DMS153 treated with DMSO at 0.1 percent for 48 hours (cell line): ENCODE data around the gene DNAH9.

Experiments
- DNase-seq: peaks from one replicate; lab custom pipeline; 2025; ENCODE audit not compliant: unreplicated experiment; lab: John Stamatoyannopoulos, UW

Gene DNAH9

DNA sequence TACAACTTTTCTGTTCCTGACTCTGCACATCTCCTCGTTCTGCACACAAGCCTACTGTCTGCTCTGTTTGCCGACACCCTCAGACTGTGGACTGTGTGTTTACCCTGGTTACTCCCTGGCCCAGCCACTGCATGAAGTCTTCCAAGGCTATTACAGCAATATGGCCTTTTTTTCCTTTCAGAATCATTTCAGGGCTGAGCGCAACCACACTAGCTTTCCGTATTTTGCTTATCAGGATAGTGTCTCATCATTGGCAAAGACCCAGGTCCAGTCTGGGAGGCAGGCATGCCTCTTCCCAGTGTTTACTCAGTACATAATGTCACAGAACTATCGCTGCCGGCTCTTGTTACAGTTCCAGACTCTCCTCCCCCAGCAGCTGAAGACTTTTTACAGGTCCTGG is 10.1 kb downstream of the DNAH9 start:
- peak; percentile 13 for DNase-seq

DNA sequence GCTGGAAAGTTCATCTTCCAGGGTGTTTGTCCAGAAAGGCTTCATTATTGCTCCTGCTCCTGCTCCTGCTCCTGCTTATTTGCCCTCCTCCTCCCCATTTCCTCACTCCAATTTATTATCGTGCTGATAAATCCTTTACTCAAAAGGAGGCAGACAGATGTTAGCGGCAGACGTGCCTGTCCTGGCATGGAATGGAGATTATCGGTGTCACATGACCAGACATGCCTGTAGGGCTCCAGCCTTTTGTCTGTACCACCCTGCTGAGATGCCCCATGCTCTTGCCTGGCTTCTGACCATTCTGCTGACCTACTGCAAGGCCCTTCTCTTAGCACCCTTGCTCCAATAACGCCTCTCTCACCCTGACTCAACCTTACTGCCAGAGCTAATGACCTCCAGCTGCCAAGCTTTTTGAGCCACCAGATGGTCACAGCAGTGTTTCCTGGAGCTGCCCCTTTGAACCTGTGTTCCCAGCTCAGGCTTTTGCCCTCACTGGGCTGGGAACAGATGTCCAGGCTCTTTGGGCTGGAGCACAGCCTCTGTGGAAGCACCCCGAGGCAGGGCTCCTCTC is 12.8 kb downstream of the DNAH9 start:
- DNase-seq: no peak

DNA sequence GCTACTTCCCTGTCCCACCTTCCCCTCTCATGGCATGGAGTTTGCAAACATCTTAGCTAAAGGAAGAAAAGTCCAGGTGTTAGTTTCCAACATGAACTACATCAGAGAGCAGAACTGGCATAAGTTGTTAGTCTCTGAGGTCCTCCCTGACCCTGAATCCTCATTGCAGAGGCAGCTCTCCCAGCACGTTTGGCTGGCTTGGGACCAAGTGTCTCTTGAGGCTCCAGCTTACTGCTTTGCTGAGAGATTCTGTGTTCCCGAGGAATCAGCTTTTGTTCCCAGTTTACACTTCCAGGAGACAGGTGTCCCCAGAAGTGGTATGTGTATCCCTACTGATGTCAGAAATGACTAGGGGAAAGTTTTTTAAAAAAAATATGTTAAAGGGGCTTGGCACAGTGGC is 14.7 kb downstream of the DNAH9 start:
- DNase-seq: no peak

DNA sequence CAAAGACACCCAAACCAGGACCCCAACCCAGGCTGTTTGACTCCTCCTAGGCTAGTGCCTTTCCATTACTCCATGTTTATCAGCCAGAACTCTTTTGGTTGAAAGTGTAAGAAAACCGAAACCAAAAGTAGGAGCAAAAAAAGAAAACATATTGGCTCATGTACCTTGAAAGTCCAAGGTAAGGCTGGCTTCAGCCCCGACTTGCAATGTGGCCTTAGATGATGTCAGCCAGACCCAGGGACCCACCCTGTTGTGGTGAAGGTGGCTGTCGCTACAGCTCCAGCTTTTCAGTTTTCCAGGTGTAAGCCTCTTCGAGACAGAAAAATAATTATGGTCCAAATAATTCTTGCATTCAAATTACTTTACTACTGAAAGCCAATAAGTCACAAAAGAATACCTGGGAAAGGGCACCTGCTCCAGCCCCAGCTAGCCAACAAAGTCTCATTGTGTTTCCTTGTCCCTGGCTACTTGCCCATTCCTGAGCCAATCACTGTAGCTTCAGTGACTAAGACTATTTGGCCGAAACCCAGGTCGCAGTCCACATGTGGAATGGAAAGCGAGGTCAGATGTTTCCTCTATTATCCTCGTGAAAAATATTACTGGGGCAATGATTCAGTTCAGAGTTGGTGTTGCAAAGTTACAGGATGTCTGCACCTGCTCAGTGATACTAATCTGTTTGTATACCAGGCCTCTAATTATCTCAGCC is 20.7 kb downstream of the DNAH9 start:
- DNase-seq: no peak

DNA sequence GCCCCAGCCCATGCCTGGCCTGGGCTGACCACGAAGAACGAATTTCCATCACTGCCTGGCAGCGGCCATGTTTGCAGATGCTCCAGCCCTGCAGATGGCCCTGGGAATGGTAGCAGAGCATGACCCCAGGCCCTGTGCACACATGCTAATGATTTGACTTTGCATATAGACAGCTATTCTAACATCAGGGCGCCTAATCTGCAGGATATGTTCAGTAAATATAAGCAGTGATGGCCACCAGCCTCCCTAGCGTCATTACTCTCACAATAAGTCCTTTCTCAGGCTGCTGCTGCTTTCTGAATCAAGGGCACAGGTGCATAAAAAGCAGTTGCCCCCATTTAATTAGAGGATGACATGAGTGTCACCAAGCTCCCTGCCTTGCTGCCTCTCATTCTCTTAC is 24.2 kb downstream of the DNAH9 start:
- no peak for DNase-seq

DNA sequence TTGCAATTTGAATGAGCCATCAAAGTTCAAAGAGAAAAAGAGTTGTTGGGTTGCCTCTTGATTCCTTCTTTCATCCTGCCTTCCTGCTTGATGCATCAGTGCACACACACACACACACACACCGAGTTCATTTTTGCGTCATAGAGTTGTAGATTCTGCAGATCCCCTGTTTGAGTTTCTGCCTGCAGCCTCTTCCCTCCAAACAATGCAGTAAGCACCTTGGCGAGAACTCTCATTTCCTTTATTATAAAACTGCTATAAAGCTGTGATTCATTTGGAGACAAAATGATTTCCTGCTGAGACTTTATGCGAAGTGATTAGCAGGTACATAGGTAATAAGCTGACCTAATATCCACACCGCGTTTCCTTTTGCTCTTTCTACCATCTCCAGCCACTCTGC is 26.7 kb downstream of the DNAH9 start:
- DNase-seq: no peak

DNA sequence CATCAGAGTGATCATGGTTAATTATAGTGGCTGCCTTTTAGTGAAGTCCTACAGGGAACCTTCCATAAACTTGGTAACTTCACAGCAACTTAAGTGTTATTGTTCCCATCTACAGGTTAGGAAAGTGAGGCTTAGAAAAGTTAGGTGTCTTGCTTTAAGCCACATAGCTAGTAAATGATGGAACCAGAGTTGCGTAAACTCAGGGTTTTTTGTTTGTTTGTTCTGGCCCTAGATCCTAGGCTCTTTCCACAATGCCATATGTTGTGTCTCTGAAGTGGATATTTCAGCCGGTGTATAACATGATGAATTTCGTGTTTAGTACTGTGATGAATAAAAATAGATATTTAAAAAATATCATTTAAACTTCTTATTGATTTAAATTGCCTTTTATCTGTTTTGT is 27.6 kb downstream of the DNAH9 start:
- no peak for DNase-seq

DNA sequence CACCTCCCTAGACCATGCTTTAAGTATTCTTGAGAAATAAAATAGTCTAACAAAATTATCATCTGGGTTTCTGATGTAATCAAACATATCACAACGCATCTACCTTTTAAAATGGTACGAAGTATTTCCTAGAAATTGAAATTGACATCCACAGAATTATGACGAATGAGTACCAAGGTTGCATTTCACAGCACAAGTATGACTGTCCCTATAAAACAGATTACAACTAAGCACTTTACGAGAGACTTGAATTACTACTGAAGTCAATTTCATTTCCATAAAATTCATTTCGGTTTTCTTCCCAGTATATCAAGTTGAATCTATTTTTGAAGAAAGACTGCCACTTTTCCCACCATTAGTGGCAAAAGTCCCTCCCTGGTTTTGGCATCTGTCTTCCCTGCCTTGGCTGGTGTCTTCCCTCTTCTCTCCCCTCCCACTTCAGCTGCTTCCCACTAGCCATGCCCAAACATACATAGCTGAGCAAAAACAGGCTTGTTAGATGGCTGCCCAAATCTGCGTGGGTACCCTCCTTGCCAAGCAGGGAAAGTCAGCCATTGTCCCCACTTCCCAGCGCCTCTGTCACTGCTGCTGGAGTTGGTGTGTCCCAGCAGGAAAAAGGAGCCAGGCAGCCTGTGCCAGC is 29.2 kb downstream of the DNAH9 start:
- DNase-seq: no peak

DNA sequence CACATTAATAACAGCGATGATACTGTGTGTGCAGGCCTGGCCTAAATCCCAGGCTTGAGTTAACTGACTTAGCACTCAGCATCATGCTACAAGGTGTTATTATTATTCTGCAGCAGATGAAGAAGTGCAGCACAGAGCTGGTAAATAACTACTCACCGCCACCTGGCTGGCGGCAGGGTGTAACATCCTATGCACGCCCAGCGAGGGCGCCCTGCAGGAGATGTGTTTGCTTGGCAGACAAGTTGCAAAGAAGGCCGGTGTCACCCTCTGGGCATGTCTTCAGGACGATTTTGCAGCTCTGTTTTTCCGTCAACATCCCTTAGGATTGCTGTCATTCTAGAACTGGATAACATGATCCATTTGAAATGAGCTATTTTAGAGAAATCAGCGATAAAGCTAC is 30.1 kb downstream of the DNAH9 start:
- no peak for DNase-seq

DNA sequence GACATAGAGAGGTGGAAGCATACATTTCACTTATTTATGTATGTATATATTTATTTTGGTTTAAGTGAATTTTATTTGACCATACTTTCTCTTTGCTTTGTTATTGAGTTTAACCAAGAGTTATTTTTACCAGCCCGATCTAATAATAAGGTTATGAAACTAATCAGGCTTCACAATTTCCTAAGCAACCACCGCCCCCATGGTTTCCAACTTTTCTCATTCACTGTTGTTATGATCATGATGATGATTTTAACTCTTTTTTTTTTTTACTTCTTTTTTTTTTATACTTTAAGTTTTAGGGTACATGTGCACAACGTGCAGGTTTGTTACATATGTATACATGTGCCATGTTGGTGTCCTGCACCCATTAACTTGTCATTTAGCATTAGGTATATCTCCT is 30.6 kb downstream of the DNAH9 start:
- no peak for DNase-seq

DNA sequence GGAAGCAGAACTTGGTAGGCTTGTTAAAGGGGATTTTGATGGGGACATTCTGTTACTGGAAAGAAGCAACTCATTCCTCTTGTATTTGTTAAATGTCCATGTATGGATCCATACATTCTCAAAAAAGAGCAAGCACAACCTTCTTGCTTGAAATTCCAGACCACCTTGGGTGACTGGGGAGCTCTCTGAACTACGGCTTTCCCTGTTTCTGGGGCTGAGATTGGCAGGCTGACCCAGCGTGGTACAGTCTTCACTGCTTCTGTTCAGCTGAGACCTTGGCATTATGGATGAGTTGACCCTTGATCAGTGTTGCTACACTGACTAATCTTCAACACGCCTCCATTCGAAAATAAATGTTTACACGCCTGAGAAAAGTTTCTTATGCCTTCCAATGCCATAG is 38.5 kb downstream of the DNAH9 start:
- no peak for DNase-seq

DNA sequence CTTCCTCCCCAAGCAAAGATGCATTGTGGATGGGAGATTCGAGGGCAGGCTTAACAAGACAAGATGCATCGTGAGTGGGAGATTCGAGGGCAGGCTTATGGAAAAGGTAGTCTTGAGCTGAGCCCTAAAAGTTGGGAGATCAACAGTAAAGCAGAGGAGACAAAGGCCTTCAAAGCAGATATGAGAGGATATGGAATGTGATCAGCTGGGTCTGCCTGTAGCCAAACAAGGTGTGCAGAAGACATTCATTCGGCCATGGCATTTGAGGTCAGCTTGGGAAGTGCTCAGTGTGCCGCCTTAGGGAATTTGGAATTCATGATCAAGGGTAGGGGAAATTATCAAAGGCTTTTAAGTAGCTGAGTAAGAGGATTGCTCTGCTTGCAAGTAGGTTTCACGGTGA is 39.5 kb downstream of the DNAH9 start:
- DNase-seq: no peak

DNA sequence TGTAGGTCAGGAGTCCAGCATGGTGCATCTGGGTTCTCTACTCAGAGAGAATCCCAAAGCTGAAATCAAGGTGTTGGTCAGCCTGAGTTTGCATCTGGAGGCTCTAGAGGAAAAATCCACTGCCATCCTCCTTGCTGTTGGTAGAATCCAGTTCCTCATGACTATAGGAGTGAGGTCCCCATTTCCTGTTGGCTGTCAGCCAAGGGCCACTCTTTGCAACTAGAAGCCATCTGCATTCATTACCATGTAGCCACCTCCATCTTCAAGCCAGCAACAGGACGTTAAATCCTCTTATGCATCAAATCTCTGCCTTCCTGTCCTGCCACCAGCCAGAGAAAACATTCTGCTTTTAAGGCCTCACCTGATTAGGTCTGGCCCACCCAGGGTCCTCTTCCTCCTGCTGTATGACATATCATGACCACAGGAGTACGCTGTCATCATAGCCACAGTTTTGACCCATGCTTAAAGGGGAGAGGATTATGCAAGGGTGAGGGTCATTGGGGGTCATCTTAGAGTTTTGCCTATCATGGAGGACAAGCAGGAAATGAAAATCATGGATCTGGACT is 40.5 kb downstream of the DNAH9 start:
- DNase-seq: no peak

DNA sequence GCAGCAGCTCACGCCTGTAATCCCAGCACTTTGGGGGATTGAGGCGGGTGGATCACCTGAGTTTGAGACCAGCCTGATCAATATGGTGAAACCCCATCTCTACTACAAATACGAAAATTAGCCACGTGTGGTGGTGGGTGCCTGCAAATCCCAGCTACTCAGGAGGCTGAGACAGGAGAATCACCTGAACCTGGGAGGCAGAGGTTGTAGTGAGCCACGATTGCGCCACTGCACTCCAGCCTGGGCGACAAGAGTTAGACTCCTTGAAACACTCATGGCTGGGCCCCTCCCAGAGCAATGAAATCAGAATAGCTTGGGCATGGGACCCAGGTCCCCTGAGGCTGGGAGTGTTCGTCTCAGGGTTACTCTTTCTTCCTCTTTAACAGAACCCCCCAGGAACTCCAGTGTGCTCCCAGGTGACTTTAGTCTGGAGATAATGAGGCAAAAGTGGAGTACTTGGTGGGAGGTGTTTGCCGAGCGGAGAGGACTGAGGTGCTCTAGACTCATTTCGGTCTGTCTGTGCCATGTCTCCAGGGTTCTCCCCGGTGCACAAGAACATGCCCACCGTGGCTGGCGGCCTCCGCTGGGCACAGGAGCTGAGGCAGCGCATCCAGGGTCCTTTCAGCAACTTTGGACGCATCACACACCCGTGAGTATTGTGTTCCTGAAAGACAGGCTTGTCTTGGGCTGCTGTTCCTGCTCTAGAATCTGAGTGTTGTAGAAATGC is 41.6 kb downstream of the DNAH9 start:
- no peak for DNase-seq

DNA sequence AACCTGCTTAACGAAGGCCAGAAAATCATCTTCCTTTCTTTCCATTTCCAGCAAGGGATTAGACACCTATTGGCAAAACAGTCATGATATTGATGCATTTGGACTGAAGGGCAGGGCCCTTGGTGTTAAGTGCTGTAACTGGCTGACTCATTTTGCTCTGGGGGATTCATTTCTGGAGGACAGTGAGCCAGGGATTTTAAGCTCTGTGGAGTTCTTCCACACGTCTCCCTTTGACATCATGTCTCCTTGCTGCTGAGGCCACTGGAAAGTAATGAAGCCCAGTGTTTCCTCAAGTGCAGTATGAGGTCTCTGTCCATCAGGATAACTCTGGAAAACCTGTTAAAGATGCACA is 42.2 kb downstream of the DNAH9 start:
- DNase-seq: no peak

DNA sequence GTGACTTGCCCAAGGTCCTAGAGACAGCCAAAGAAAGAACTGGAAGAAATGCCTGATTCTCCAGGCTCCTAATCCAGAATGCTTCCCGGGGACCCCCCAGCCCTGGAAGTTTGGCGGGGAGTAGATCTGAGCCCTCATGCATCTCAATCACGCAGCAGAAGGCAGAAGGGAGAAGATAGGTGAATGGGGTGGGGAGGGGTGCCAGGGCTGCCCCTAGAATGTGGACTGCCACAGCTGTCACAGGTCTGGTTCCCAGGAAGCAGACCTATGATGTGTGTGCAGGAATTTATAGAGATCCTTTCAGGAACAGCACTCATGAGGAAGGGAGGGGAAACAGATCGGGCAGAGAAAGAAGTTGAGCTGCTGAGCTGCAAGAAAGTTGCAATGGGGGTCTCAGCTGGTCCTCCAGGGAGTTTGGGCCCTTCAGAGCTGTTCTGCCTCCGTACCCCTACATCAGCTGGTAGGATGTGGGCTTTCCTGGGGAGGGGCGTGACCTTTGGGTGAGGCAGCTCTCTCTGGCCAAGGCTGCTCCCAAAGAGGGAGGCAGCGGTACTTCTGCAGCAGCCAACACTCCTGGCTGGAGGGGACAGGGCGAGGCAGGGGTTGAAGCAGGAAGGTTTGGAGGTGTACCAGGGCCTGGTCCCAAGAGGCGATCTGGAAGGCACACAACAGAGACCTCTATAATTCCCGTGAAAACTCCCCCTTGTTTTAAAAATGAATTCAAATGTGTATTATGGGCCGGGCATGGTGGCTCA is 43.4 kb downstream of the DNAH9 start:
- DNase-seq: no peak

DNA sequence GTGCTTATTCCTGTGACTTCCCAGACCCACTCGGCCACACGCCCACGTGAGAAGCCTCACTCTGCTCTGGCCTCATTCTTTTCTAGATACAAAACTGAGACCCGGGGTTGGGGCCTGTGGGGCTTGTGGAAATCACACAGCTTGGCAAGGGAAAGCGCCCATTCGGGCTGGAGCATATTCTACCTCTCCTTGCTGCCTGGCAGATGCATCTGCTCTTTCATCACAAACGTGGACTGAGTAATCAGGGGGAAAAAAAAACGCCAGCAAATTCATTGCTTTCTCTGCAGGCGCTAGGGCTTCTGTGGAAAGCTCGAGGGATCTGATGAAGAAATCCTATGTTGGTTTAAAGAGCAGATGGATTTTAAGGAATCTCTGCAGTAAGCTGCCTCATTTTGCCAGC is 44.4 kb downstream of the DNAH9 start:
- no peak for DNase-seq

DNA sequence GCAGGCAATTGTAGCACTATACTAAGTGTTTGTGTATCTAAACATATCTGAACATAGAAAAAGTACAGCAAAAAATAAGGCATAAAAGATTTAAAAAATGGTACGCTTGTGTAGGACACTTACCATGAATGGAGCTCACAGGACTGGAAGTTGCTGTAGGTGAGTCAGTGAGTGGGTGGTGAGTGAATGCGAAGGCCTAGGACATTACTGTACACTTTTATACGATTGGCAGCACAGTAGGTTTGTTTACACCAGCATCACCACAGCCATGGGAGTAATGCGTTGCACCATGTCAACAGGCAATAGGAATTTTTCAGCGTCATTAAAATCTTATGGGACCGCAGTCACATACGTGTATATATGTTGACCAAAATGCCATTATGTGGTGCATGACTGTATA is 45.6 kb downstream of the DNAH9 start:
- DNase-seq: no peak

DNA sequence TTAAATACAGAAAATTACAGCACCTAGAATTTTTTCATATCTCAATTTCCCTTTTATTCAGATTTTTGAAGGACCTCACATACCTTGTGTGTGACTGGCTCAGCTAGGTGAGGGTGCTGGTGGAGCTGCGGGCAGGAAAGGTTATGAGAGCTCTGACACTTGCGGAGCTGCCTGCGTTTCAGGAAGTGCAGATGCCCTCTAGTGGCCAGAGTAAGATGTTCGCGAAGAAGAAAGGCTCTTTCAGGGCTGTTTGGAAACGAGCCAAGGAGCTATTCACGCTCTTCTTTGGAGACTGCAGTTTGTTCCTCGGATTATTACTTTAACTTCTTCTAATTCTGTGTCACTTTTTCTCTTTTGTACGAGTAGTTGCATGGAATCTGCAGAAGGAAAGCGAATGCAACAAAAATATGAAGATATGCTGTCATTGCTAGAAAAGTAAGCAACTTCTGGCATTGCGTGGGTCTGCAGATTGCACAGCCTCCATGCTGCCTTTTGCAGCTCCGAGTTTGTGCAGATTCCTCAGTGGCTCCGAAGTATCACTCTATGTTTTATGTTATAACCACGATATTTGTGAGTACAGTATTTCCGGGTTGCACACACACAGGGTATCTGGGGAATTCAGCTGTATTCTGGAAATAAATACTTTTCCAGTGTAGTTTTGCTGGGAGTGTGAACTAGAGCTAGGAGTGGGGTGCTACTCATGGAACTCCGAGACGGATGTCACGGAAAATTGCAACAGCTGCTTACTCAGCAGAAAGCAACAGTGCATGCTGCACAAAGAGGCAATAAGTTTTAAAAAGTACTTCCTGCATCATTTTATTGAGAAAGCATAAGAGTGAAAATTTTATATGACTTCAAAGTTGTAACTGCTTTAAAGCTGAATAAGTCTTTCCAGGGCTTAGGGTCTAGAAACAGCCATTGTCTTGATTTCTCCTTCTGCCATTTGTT is 46.3 kb downstream of the DNAH9 start:
- peak; percentile 16 for DNase-seq

DNA sequence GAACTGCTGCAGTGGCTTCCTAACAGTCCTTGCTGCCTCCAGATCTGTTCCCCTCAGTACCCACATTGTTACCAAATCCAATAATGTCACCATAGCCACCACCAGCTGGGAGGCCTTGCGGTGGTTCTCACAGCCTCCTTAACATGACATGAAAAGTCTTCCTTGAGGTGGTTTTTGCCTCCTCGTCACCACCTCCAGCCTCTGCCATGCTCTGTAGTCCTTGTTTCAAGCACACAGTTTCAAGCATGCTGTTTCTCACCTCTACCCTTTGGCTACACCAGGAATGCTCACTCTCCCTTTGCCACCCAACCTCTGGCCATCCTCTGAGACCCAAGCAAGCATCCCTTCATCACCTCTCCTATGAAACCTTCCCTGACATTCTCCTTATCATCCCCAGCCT is 47.2 kb downstream of the DNAH9 start:
- no peak for DNase-seq
